ENCODE data around the gene FAM13A. TPM values are rescaled to one million over a fixed set of nuclear protein-coding genes. Genes with fewer than 3 reads are reported as not detected.

Gene FAM13A
- total and polyA plus RNA-seq, 2 of the 4 experiments (the other 2 are of a cell fraction): 13.1 to 22.0 TPM

DNA sequence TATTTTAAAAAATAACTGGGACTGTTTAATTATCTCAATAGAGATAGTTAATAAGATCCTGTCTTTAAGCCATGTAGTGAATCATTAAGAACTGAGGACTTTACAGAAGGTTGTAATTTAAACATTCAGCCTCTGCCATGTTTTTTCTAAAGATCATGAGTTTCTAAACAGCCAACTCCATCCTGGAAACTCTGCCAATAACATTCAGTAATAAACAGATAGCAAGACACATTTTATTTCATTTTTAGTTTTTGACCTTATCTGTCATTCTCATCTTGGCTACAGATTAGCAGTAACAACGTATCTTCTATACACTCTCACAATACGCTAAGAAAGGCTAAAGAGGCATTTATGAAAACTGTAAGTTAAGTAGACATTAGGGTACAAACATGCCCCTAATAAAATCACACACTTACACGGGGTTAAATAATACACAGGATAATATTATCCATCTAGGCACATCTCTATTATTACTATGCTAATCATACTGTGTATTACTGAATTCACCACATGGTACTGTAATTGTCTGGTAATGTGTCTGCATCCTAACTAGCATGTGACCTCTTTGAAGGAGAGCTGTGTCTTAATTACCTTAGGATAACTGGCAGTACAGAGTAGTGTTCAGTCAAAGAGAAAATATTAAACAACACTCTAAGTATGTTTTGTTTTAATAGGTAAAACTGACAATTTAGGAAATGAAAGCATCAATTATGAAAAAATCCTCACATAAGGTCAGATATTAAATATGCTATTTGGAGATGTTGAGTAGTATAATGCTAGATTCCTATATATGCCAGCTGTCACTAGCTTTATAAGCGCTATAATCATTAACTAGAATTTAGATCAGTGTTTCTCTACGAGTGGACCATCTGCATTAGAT lies 236.9 kb downstream of the FAM13A start:
- no peak overlapping the region; the same call in none of the 2 replicates for H3K14ac ChIP-seq (replicated peaks; ENCODE audit: low read depth, low read length)
- no peak overlapping the region; the same call in 1 of the 2 replicates for H2BK20ac ChIP-seq (ENCODE audit: low read depth, low read length)
- H4K20me1 ChIP-seq (ENCODE audit: insufficient read depth, low read length): peaks cover 4% of the 10 kb centered on the region; the same call in 1 of the 2 replicates
- TF ChIP-seq BHLHE40 (IDR thresholded peaks at IDR 0.05; ENCODE audit: low read depth, low read length): no peak
- TF ChIP-seq SMC3 (IDR thresholded peaks at IDR 0.05; ENCODE audit: low read depth, low read length): no peak
- TF ChIP-seq FOS (IDR thresholded peaks at IDR 0.05; ENCODE audit: low read depth, low read length): no peak
- TF ChIP-seq CTCF (conservative IDR thresholded peaks at IDR 0.05; ENCODE audit: low read depth, low read length): no peak
- no peak for TF ChIP-seq RAD21 (IDR thresholded peaks at IDR 0.05; ENCODE audit: low read length)
- TF ChIP-seq POLR2A (IDR thresholded peaks at IDR 0.05; ENCODE audit: low read depth, low read length): no peak
- no peak for TF ChIP-seq MXI1 (IDR thresholded peaks at IDR 0.05; ENCODE audit: borderline replicate concordance, low read depth, low read length)
- no peak overlapping the region for H2AK5ac ChIP-seq (ENCODE audit: low read depth, low read length)
- H3K27ac ChIP-seq (ENCODE audit: insufficient read depth, low read length): no peak overlapping the region
- peak overlapping the region; percentile 79 for H2BK5ac ChIP-seq (ENCODE audit: low read depth, low read length, poor library complexity, severe bottlenecking)
- H3K9me3 ChIP-seq (ENCODE audit: control insufficient read depth, insufficient read depth, low read length): no peaks in the 10 kb centered on the region
- H3K18ac ChIP-seq (ENCODE audit: low read depth, low read length): peak overlapping the region; percentile 59; the same call in 1 of the 2 replicates
- H4K5ac ChIP-seq (ENCODE audit: low read depth, low read length): peak overlapping the region; percentile 51; the same call in 1 of the 2 replicates
- peak overlapping the region; percentile 72 for H3K4me2 ChIP-seq (ENCODE audit: low read depth, low read length)
- 0 out of 4 replicates have a peak overlapping the region, but pooled peaks of 1 of the 2 experiments have one; percentile 2 for H4K8ac ChIP-seq (ENCODE audit: low read depth in 2 of 2, low read length in 2 of 2)
- no peaks in the 10 kb centered on the region for H3K36me3 ChIP-seq (ENCODE audit: control insufficient read depth, insufficient read depth, low read length)
- H3K9me1 ChIP-seq (ENCODE audit: insufficient read depth, low read length): peaks cover 2% of the 10 kb centered on the region; the same call in 1 of the 2 replicates
- dilution Hi-C loops (cut with HindIII; ENCODE audit: low sequenced_read_pairs, unreplicated experiment) (no loop called here), in situ Hi-C loops (cut with MboI; ENCODE audit: low sequenced_read_pairs) (loop anchor here (5.0 to 25.0 kb wide), 2 partner anchors 202 to 283 kb away; no protein-coding TSS in a partner anchor), intact Hi-C loops (cut with micrococcal nuclease) (loop anchor here (1.0 to 5.0 kb wide), 3 partner anchors 47 to 291 kb away; partner anchors contain the start of gene TIGD2)
- ChIA-PET POLR2A (ENCODE audit: unreplicated experiment) (interaction anchor here (0.6 kb wide), 1 partner anchor 24 kb away, joined by 3 read pairs; no protein-coding TSS in a partner anchor), CTCF (interaction anchor here (0.9 to 5.6 kb wide), 7 partner anchors 11 to 338 kb away, joined by 3 to 47 read pairs (median 5); no protein-coding TSS in a partner anchor)
- no CpG with 5 or more reads among the region's 5 CpGs for WGBS, 2 experiments (ENCODE audit: extremely low coverage in 2 of 2, insufficient read length in 1 of 2)
- H3K9ac ChIP-seq (ENCODE audit: low read depth, low read length): peak overlapping the region; percentile 50; the same call in 1 of the 2 replicates
- H3K56ac ChIP-seq (ENCODE audit: extremely low read depth, insufficient read depth, low read length): no peak overlapping the region
- peak overlapping the region; percentile 43; the same call in 1 of the 2 replicates for H3K23ac ChIP-seq (ENCODE audit: low read depth, low read length)
- ATAC-seq (ENCODE audit: low read depth) (no peak), DNase-seq (no peak)
- peaks cover 13 to 30% of the 10 kb centered on the region in 2 experiments for H3K79me1 ChIP-seq (ENCODE audit: low read depth in 1 of 2, low read length in 2 of 2)
- no peak overlapping the region for H2AFZ ChIP-seq (replicated peaks; ENCODE audit: low read length, poor library complexity)
- peak overlapping the region; percentile 58; the same call in 1 of the 2 replicates for H3K4me3 ChIP-seq (ENCODE audit: insufficient read depth, low read depth, low read length)
- H3K4ac ChIP-seq (ENCODE audit: low read depth, low read length): peak overlapping the region; percentile 47; the same call in 1 of the 2 replicates
- H3K27me3 ChIP-seq (ENCODE audit: control insufficient read depth, insufficient read depth, low read length): no peaks in the 10 kb centered on the region
- no TSS peak for BruUV-seq (replicated peaks)
- H2BK120ac ChIP-seq (ENCODE audit: low read depth, low read length): 0 out of 2 replicates have a peak overlapping the region, but pooled peaks have one; percentile 44
- H3K4me1 ChIP-seq (ENCODE audit: control insufficient read depth, insufficient read depth, low read length): peaks cover 2% of the 10 kb centered on the region
- 0 out of 3 replicates have a peak overlapping the region, but pooled peaks have one; percentile 21 for H2BK15ac ChIP-seq (ENCODE audit: low read depth, low read length)
- H2AK9ac ChIP-seq (replicated peaks; ENCODE audit: low read depth, low read length, poor library complexity): no peak overlapping the region
- no peak overlapping the region for H4K91ac ChIP-seq (ENCODE audit: insufficient read depth, low read depth, low read length)

All from IMR-90 (cell line).